CMK (cell line): ENCODE measurements around the gene SPATA31E1.
"Not testable (repeated sequence)": the region's sequence is repeated elsewhere in the genome, so short reads cannot be mapped to it uniquely, and the experiment has no call there.

Experiments
- DNase-seq: peaks from one replicate; pipeline ENCODE4 v3.0.0-alpha.2; 2010; ENCODE audit warnings: low read depth

Gene SPATA31E1

GRCh38 chr9:87882627-87883026 is at the start of gene SPATA31E1:
SPATA31E1 (plus strand) TSS chr9:87882877; CDS start chr9:87882892, 15 bp downstream.
- no peak for DNase-seq

DNA sequence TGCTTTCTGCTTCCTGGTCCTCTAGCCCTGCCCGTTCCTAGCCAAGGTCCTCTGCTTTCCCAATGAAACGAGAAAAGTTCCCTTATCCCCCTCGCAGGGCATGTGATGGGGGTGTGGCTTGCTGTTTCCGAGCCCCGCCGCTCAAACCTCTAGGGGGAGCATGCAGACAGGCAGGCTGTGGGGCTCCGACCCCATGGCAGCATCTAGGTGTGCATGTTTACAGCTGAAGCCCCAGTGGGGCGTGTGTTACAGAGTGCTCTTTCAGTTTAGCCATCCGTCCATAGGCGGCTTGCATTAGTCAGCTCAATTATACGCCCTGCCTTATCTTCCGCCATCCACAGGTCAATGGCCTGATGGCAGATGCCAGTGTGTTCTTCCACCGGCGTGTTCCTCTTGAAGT is 48.3 kb upstream of the SPATA31E1 start:
- no peak for DNase-seq

DNA sequence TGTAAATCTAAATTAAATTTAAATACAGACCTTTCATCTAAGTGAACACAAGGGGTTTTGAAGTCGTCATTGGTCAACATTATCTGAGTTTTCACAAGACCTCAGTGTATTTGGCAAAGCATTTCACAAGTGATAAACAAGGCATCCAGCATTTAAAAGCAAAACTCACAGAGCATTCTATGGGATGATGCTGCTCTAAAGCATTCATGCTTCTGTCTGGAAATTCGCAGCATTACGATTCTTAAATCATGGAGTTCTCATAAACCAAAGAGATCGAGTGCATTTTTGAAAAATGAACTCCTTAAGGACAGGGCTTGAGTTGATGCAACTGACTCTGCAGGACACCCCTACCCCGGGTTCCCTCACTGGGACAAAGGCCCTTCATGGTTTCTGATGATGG is 46.1 kb upstream of the SPATA31E1 start:
- no peak for DNase-seq

- DNase-seq: no peak
Observed at GRCh38 chr9:87836951-87837705, 45.5 kb upstream of the SPATA31E1 start.

DNA sequence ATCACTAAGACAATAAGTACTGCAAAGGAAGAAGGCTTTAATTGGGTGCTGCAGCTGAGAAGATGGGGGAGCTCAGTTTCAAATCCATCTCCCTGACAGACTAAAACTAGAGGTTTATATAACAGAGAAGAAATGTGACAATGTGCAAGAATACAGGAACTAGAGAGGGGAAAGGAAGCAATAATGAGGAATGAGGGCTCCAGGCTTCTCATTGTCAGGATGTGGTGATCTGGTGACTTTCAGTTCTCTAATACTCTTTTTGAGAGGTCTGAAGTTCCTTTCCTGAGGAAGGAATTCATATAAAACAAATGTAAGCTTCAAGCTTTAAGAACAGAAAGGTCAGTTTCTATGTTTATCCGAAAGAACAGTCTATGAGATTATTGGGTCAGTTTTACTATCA is 42.5 kb upstream of the SPATA31E1 start:
- no peak for DNase-seq

GRCh38 chr9:87842878-87843585 is 39.6 kb upstream of the SPATA31E1 start:
- no peak for DNase-seq

DNA sequence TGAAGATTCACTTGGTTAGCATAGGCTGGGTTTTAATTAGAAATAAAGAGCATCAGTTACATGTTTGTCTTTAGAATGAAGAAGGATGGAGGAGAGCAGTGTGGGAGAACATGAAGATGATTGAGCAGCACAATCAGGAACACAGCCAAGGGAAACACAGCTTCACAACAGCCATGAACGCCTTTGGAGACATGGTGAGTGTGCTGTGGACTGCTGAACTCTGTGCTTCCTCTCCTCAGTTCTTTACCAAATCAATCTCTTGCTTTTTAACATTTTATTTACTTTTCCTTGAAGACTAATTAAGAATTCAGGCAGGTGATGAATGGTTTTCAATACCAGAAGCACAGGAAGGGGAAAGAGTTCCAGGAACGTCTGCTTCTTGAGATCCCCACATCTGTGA is 38.2 kb upstream of the SPATA31E1 start:
- no peak for DNase-seq

DNA sequence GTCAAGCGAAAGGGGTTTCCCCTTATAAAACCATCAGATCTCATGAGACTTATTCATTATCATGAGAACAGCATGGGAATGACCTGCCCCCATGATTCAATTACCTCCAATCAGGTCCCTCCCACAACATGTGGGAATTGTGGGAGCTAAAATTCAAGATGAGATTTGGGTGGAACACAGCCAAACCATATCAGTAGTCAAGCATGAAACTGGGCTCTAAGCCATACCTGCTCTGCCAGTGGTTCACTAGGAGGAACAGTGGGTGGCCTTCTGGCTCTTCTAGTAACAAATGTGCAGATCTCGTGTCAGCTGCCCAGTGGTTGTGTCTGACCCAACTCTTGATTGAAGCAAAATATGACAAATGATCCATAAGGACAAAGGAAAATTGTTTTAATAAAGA is 34.9 kb upstream of the SPATA31E1 start:
- not testable (repeated sequence) for DNase-seq

DNA sequence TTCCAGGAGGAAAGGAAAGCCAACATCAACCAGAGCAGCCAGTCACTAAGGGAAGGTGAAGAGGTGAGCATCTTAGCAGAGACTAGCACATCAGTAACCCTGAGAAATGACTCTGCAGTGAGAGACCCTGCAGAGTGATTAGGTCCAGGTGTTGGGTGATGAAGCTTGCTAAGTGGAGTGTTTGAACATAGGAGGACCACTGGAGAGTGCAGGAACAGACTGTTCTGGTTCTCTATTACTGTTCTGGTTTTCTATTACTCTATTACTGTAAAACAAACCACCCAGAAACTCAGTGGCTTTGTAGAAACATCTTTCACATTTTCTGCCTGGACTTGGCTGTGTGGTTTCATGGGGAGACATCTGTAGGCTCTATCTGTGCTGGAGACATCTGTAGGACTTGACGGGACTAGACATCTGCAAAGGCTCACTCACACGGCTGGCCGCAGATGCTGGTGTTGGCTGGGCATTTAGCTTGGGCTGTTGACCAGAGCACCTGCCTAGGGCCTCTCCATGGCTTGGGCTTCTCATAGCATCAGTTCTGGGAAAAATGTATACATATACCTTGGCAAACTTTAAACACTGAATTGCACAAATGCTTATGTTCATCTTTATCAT is 33.4 kb upstream of the SPATA31E1 start:
- no peak for DNase-seq

- no peak for DNase-seq
Observed at GRCh38 chr9:87850391-87850790, 32.3 kb upstream of the SPATA31E1 start.

DNA sequence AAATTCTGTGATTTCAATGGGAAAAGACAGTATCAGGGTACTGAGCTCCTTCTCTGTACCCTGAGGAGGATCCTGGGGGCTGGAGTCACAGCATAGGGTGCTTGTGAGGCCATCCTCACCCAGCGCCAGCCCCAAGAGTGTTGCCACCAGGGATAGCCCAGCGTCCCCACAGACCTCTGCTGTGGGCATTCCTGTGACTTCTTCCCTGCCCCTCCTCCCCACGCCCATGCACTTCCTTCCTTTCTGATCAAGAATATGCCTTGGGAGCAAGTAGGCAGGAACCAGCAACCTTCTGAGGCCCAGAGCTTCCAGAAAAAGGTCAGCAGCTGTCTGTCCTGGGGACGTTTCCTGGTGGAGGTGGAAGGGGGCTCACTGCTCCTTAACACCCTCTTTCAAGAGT is 31.5 kb upstream of the SPATA31E1 start:
- DNase-seq: not testable (repeated sequence)

GRCh38 chr9:87853302-87853701 is 29.4 kb upstream of the SPATA31E1 start:
- DNase-seq: no peak

GRCh38 chr9:87853876-87854579 is 28.6 kb upstream of the SPATA31E1 start:
- DNase-seq: no peak

GRCh38 chr9:87854580-87854955 is 28.1 kb upstream of the SPATA31E1 start:
- no peak for DNase-seq

DNA sequence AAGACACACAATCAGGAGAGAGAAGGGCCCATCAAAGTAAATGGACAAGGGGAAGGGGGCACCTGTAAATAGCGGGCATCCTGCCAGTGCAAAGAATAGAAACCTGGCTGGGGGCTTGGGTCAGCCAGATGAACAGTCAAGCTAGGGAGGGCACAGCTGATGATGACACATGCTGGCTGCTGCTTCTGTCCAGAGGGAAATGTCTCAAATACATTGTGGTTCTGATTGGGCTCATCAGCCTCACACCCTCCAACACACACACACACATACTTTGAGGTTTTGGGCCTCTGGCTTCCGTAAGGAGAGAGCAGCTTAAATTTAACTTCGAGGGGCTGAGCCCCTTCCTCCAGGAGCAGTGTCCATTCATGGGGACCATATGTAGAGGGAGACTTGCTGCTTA is 27.6 kb upstream of the SPATA31E1 start:
- no peak for DNase-seq

- no peak for DNase-seq
Observed at GRCh38 chr9:87857141-87857947, 25.3 kb upstream of the SPATA31E1 start.

GRCh38 chr9:87857948-87858335 is 24.7 kb upstream of the SPATA31E1 start:
- no peak for DNase-seq

GRCh38 chr9:87859137-87859536 is 23.5 kb upstream of the SPATA31E1 start:
- DNase-seq: no peak

DNA sequence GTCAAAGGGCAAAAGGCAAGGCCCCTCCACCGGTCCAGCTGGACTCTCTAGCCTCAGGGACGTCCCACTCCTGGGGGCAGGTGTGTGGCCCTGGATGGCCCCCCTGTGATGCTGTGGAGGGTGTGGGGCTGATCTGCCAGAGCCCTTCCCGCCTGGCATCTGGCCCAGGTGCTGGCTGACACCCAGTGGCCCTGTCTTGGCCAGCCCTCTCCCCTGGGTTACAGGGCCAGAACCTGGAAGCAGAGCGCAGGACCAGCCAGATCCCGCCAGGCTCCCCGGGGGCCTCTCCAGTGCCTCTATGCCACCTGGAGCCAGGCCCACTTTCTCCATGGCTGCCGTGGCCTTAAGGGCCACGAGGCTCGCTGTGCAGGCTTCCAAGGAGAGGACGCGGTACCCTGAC is 22.9 kb upstream of the SPATA31E1 start:
- no peak for DNase-seq

GRCh38 chr9:87861332-87861731 is 21.3 kb upstream of the SPATA31E1 start:
- no peak for DNase-seq

GRCh38 chr9:87862536-87863268 is 20.0 kb upstream of the SPATA31E1 start:
- no peak for DNase-seq
